H1 (cell line): ENCODE results near the gene RBM20. TPM values are rescaled to one million over a fixed set of nuclear protein-coding genes. Genes with fewer than 3 reads are reported as not detected.

ENCODE experiments used
- CTCF ChIA-PET: fragments of 300-600 bp; sonication (Branson Sonifier 250); formaldehyde crosslinking; loops from one replicate; lab custom pipeline; 2021; ENCODE audit not compliant: partially characterized antibody; lab: Charles Lee
- POLR2A ChIA-PET: fragments of 300-600 bp; sonication (Branson Sonifier 250); formaldehyde crosslinking; loops from one replicate; lab custom pipeline; 2021; ENCODE audit warnings: inconsistent platforms; ENCODE audit not compliant: partially characterized antibody; lab: Charles Lee
- DNase-seq, 2 experiments: peaks; one replicate each; pipeline versions ENCODE4 v3.0.0 to v3.0.0-alpha.2; 2010 to 2022; ENCODE audit warnings: low spot score in 2 of 2, low read depth in 1 of 2, mixed read lengths in 1 of 2
- FAIRE-seq: peaks from 2 replicates; lab custom pipeline; 2011; peaks lifted over from hg19 to GRCh38; lab: Jason Lieb, UNC
- H2AFZ ChIP-seq: 2 replicates; pipeline ENCODE4 v1.8.1; 2012; ENCODE audit warnings: low read length, inconsistent platforms
- H2AK5ac ChIP-seq: 2 replicates; pipeline ENCODE4 v1.6.1; 2013; ENCODE audit warnings: low read depth, low read length
- H2BK120ac ChIP-seq: replicated peaks from 2 replicates; pipeline ENCODE3; 2013; ENCODE audit warnings: low read depth, low read length, inconsistent platforms
- H2BK12ac ChIP-seq: 2 replicates; pipeline ENCODE4 v1.6.1; 2013; ENCODE audit warnings: low read depth, low read length
- H2BK15ac ChIP-seq: 2 replicates; pipeline ENCODE4 v1.6.1; 2013; ENCODE audit warnings: low read length
- H2BK20ac ChIP-seq: 2 replicates; pipeline ENCODE4 v1.6.1; 2013; ENCODE audit warnings: low read length
- H2BK5ac ChIP-seq: 2 replicates; pipeline ENCODE4 v1.6.1; 2013; ENCODE audit warnings: low read depth, low read length
- H3K14ac ChIP-seq: 2 replicates; pipeline ENCODE4 v1.6.1; 2013; ENCODE audit warnings: inconsistent platforms; ENCODE audit not compliant: insufficient read length
- H3K18ac ChIP-seq: 2 replicates; pipeline ENCODE4 v1.6.1; 2013; ENCODE audit warnings: low read length; ENCODE audit errors: extremely low read depth
- H3K23ac ChIP-seq: 2 replicates; pipeline ENCODE4 v1.6.1; 2013; ENCODE audit warnings: inconsistent platforms; ENCODE audit not compliant: insufficient read length
- H3K23me2 ChIP-seq: 2 replicates; pipeline ENCODE4 v1.6.1; 2013; ENCODE audit warnings: low read depth, low read length
- H3K27ac ChIP-seq: 2 replicates; pipeline ENCODE4 v1.6.1; 2011; ENCODE audit warnings: low read depth, low read length, inconsistent platforms
- H3K27me3 ChIP-seq, 4 experiments: replicated peaks in 1 of 4; 1 replicate in 1 of 4; 2 replicates in 3 of 4; pipeline versions ENCODE4 v1.6.1 to v1.8.1; 2011 to 2013; ENCODE audit warnings: low read length in 3 of 4, mild to moderate bottlenecking in 3 of 4, inconsistent platforms in 2 of 4, mixed read lengths in 2 of 4, moderate library complexity in 1 of 4; ENCODE audit not compliant: control insufficient read depth in 3 of 4, insufficient read depth in 3 of 4; ENCODE audit errors: extremely low read depth in 1 of 4
- H3K36me3 ChIP-seq, 4 experiments: 2 replicates each; pipeline versions ENCODE4 v1.6.1 to v1.8.1; 2011 to 2013; ENCODE audit warnings: mild to moderate bottlenecking in 4 of 4, low read length in 3 of 4, moderate library complexity in 2 of 4, control low read depth in 1 of 4, inconsistent platforms in 1 of 4; ENCODE audit not compliant: insufficient read depth in 4 of 4, control insufficient read depth in 2 of 4
- H3K4ac ChIP-seq: replicated peaks from 2 replicates; pipeline ENCODE3; 2013; ENCODE audit warnings: low read length, low read depth, mixed read lengths, inconsistent platforms; ENCODE audit not compliant: insufficient read length
- H3K4me1 ChIP-seq, 4 experiments: replicated peaks in 1 of 4; 1 replicate in 1 of 4; 2 replicates in 3 of 4; pipeline versions ENCODE4 v1.6.1 to v1.8.1; 2011 to 2013; ENCODE audit warnings: low read length in 3 of 4, inconsistent platforms in 2 of 4, mixed read lengths in 1 of 4; ENCODE audit not compliant: insufficient read depth in 4 of 4, control insufficient read depth in 3 of 4
- H3K4me2 ChIP-seq, 2 experiments: 2 replicates each; pipeline versions ENCODE4 v1.6.1 to v1.8.1; 2011 to 2013; ENCODE audit warnings: low read depth in 2 of 2, low read length in 2 of 2, control low read depth in 1 of 2, inconsistent platforms in 1 of 2, mild to moderate bottlenecking in 1 of 2; ENCODE audit not compliant: insufficient read depth in 1 of 2
- H3K4me3 ChIP-seq, 4 experiments: fragments of 200-600, 300-600 bp in 1 of 4; sonication (generic), shearing (Covaris generic), sonication (Bioruptor Twin) in 1 of 4; 2 replicates each; pipeline versions ENCODE4 v1.5.1 to v1.8.1; 2011 to 2016; ENCODE audit warnings: low read length in 4 of 4, low read depth in 3 of 4, control low read depth in 2 of 4, inconsistent platforms in 2 of 4, mild to moderate bottlenecking in 2 of 4, mixed read lengths in 1 of 4, moderate library complexity in 1 of 4; ENCODE audit not compliant: insufficient read depth in 2 of 4; ENCODE audit errors: extremely low read depth in 1 of 4
- H3K56ac ChIP-seq: replicated peaks from 2 replicates; pipeline ENCODE3; 2013; ENCODE audit warnings: low read depth, mild to moderate bottlenecking, mixed read lengths, low read length, inconsistent platforms; ENCODE audit not compliant: insufficient read length
- H3K79me1 ChIP-seq: 2 replicates; pipeline ENCODE4 v1.6.1; 2013; ENCODE audit warnings: low read depth, low read length, control low read depth
- H3K79me2 ChIP-seq, 2 experiments: 2 replicates each; pipeline versions ENCODE4 v1.6.1 to v1.8.1; 2012 to 2013; ENCODE audit warnings: low read length in 2 of 2, mild to moderate bottlenecking in 2 of 2, inconsistent platforms in 1 of 2; ENCODE audit not compliant: insufficient read depth in 2 of 2, control insufficient read depth in 1 of 2
- H3K9ac ChIP-seq, 4 experiments: replicated peaks in 1 of 4; 1 replicate in 1 of 4; 2 replicates in 3 of 4; pipeline versions ENCODE4 v1.6.1 to v1.8.1; 2011 to 2013; ENCODE audit warnings: low read depth in 3 of 4, low read length in 3 of 4, control low read depth in 2 of 4, mild to moderate bottlenecking in 2 of 4, moderate library complexity in 2 of 4, inconsistent platforms in 1 of 4; ENCODE audit errors: extremely low read depth in 1 of 4
- H3K9me3 ChIP-seq, 2 experiments: 2 replicates each; pipeline versions ENCODE4 v1.6.1 to v1.8.1; 2012 to 2013; ENCODE audit warnings: mild to moderate bottlenecking in 2 of 2, moderate library complexity in 2 of 2, control low read depth in 1 of 2, inconsistent platforms in 1 of 2, low read depth in 1 of 2, low read length in 1 of 2, mixed read lengths in 1 of 2; ENCODE audit not compliant: insufficient read depth in 2 of 2
- H4K20me1 ChIP-seq, 2 experiments: replicated peaks in 1 of 2; 2 replicates each; pipeline versions ENCODE3 to v1.8.1; 2011 to 2013; ENCODE audit warnings: inconsistent platforms in 2 of 2, low read length in 2 of 2, mild to moderate bottlenecking in 1 of 2; ENCODE audit not compliant: insufficient read depth in 2 of 2, control insufficient read depth in 1 of 2
- H4K5ac ChIP-seq: 2 replicates; pipeline ENCODE4 v1.6.1; 2013; ENCODE audit warnings: low read length, low read depth, mixed read lengths, inconsistent platforms; ENCODE audit not compliant: insufficient read length
- H4K8ac ChIP-seq: 2 replicates; pipeline ENCODE4 v1.8.0; 2013; ENCODE audit warnings: mild to moderate bottlenecking, moderate library complexity, low read length, inconsistent platforms; ENCODE audit not compliant: insufficient read depth; ENCODE audit errors: extremely low read depth
- H4K91ac ChIP-seq: replicated peaks from 2 replicates; pipeline ENCODE3; 2013; ENCODE audit warnings: low read length, mixed read lengths, inconsistent platforms; ENCODE audit not compliant: insufficient read length
- CREB1 ChIP-seq: IDR thresholded peaks from 2 replicates; pipeline ENCODE4 v1.6.1; 2012; ENCODE audit warnings: inconsistent platforms
- KDM5A ChIP-seq: fragments of 200-600 bp; IDR thresholded peaks from 2 replicates; pipeline ENCODE4 v1.7.1; 2012; ENCODE audit warnings: mild to moderate bottlenecking, low read length, inconsistent platforms, mixed read lengths
- MAX ChIP-seq: IDR thresholded peaks from 2 replicates; pipeline ENCODE4 v1.6.1; 2012; ENCODE audit warnings: inconsistent platforms
- NRF1 ChIP-seq: IDR thresholded peaks from 2 replicates; pipeline ENCODE4 v1.6.1; 2011; ENCODE audit warnings: mild to moderate bottlenecking, low read depth, low read length, improper control_type of control experiment
- POLR2A ChIP-seq, 2 experiments: IDR thresholded peaks; 1 replicate in 1 of 2; 2 replicates in 1 of 2; pipeline ENCODE4 v1.6.1; 2011; ENCODE audit warnings: low read depth in 2 of 2, low read length in 2 of 2, mild to moderate bottlenecking in 2 of 2; ENCODE audit errors: control extremely low read depth in 1 of 2
- SP1 ChIP-seq: IDR thresholded peaks from 2 replicates; pipeline ENCODE4 v1.6.1; 2011; ENCODE audit warnings: low read depth, low read length
- TAF1 ChIP-seq: IDR thresholded peaks from 2 replicates; pipeline ENCODE4 v1.6.1; 2011; ENCODE audit warnings: mild to moderate bottlenecking, low read depth, low read length
- whole genome bisulfite sequencing, 2 experiments: shearing (Covaris generic) in 1 of 2; methylation state at CpG; one replicate each; pipeline versions ENCODE4 v1.1.6 to v1.1.7; 2013 to 2015; ENCODE audit warnings: low lambda C conversion rate in 2 of 2, mixed read lengths in 2 of 2, inconsistent platforms in 1 of 2, low coverage in 1 of 2, missing lambda C conversion rate in 1 of 2; ENCODE audit not compliant: insufficient replicate concordance in 2 of 2, insufficient coverage in 1 of 2, insufficient read length in 1 of 2; ENCODE audit errors: extremely low coverage in 1 of 2, missing lambda C conversion rate in 1 of 2; 5-methylcytosine and 5-hydroxymethylcytosine counted together
- polyA plus RNA-seq, 7 experiments: library from polyadenylated mRNA; depleted of rRNA in 3 of 7; stranded (reverse) in 5 of 7; unstranded in 2 of 7; fragments of >200 nt in 5 of 7; fragments of 200-250 nt in 2 of 7; gene quantifications; 1 replicate in 5 of 7; 2 replicates in 1 of 7; 4 replicates in 1 of 7; pipeline versions ENCODE4 v1.2.1 to v1.2.3, GENCODE V29; 2011 to 2013; ENCODE audit warnings: missing spikeins in 2 of 7, mixed read lengths in 2 of 7
- total RNA-seq: library from RNA; stranded (reverse); fragmentation: NEBNext Ultra II Directional; extraction: Animal tissue kit (Norgen Biotek cat#: 25700); gene quantifications from 2 replicates; pipeline ENCODE4 v1.2.1, GENCODE V29; 2021
- TF ChIP-seq, protein P1 (sequence below), 3 experiments: IDR thresholded peaks; 1 replicate in 2 of 3; 2 replicates in 1 of 3; pipeline versions ENCODE4 v1.5.1 to v1.6.1; 2011; ENCODE audit warnings: low read length in 3 of 3, mild to moderate bottlenecking in 3 of 3, inconsistent platforms in 2 of 3, low read depth in 1 of 3, moderate library complexity in 1 of 3; ENCODE audit not compliant: insufficient read depth in 1 of 3; ENCODE audit errors: control extremely low read depth in 1 of 3

The RBM20 gene
- total and polyA plus RNA-seq, 2 of the 8 experiments (the other 6 are each of a cell fraction or from before 2014, with no cell fraction given) = 0.05 to 0.63 TPM

- H3K4ac ChIP-seq = no peak overlapping the region
- H4K5ac ChIP-seq = no peak overlapping the region
- H2BK120ac ChIP-seq = no peak overlapping the region
- H4K91ac ChIP-seq = no peak overlapping the region
- no peak for TF ChIP-seq CREB1
- TF ChIP-seq, protein P1, sequence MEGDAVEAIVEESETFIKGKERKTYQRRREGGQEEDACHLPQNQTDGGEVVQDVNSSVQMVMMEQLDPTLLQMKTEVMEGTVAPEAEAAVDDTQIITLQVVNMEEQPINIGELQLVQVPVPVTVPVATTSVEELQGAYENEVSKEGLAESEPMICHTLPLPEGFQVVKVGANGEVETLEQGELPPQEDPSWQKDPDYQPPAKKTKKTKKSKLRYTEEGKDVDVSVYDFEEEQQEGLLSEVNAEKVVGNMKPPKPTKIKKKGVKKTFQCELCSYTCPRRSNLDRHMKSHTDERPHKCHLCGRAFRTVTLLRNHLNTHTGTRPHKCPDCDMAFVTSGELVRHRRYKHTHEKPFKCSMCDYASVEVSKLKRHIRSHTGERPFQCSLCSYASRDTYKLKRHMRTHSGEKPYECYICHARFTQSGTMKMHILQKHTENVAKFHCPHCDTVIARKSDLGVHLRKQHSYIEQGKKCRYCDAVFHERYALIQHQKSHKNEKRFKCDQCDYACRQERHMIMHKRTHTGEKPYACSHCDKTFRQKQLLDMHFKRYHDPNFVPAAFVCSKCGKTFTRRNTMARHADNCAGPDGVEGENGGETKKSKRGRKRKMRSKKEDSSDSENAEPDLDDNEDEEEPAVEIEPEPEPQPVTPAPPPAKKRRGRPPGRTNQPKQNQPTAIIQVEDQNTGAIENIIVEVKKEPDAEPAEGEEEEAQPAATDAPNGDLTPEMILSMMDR (IDR thresholded peaks at IDR 0.05; ENCODE audit: control extremely low read depth in 1 of 3, insufficient read depth in 1 of 3, low read depth in 1 of 3, low read length in 3 of 3) = no peak
- TF ChIP-seq TAF1 = no peak
- TF ChIP-seq NRF1 = no peak
- no peak for TF ChIP-seq KDM5A
- TF ChIP-seq POLR2A (IDR thresholded peaks at IDR 0.05; ENCODE audit: control extremely low read depth in 1 of 2, low read depth in 2 of 2, low read length in 2 of 2) = no peak
- no peak for TF ChIP-seq SP1
- TF ChIP-seq MAX = no peak
- peaks cover 0 to 9% (median 3%) of the 10 kb centered on the region in 4 experiments; a peak in 2 of 7 replicates for H3K4me1 ChIP-seq
- H2BK15ac ChIP-seq = no peak overlapping the region
- H3K36me3 ChIP-seq = no peaks in the 10 kb centered on the region
- no peak overlapping the region for H2AK5ac ChIP-seq
- WGBS, 2 experiments = 75% methylated on average over 1 of the region's 1 CpG; no CpG with 5 or more reads in 1 of the 2 experiments
- no peak overlapping the region for H4K8ac ChIP-seq
- H3K23ac ChIP-seq = no peak overlapping the region
- H3K56ac ChIP-seq = no peak overlapping the region
- DNase-seq (no peak), FAIRE-seq (no peak)
- H3K4me3 ChIP-seq = no peak overlapping the region
- CTCF ChIA-PET = interaction anchor here (0.8 to 1.7 kb wide), 5 partner anchors 12 to 471 kb away, joined by 3 to 6 read pairs (median 5); no protein-coding TSS in a partner anchor
- no peaks in the 10 kb centered on the region for H3K9me3 ChIP-seq
- H2BK12ac ChIP-seq = no peak overlapping the region
- H3K27me3 ChIP-seq = peaks cover 2 to 11% (median 7%) of the 10 kb centered on the region in 4 experiments
- H3K79me1 ChIP-seq = no peaks in the 10 kb centered on the region
- H3K18ac ChIP-seq = no peak overlapping the region
- H3K79me2 ChIP-seq = no peaks in the 10 kb centered on the region
- no peak overlapping the region for H3K4me2 ChIP-seq
- no peak overlapping the region for H2BK20ac ChIP-seq
- H2AFZ ChIP-seq = no peak overlapping the region; the same call in 1 of the 2 replicates
- H3K23me2 ChIP-seq = no peaks in the 10 kb centered on the region
- no peak overlapping the region for H3K14ac ChIP-seq
- H2BK5ac ChIP-seq = no peak overlapping the region
- H3K9ac ChIP-seq = no peak overlapping the region
- H4K20me1 ChIP-seq = no peaks in the 10 kb centered on the region
- POLR2A ChIA-PET = no interaction called here
- no peak overlapping the region for H3K27ac ChIP-seq
These were observed 6.1 kb downstream of the RBM20 start for GRCh38 chr10:110650265-110650668.
